ENCODE data around the gene CLDN18. TPM values are rescaled to one million over a fixed set of nuclear protein-coding genes. Genes with fewer than 3 reads are reported as not detected.

CLDN18 gene
- total RNA-seq, 2 donors from 2014 or later, result not detected

GRCh38 chr3:138059261-138059660 lies 49.3 kb downstream of the CLDN18 start:
- H3K4me1 Mint-ChIP-seq, result no peaks in the 10 kb centered on the region
- no peak overlapping the region for H3K4me3 Mint-ChIP-seq
- no peak for DNase-seq
- no peak for ATAC-seq
- H3K9me3 ChIP-seq (ENCODE audit: control insufficient read depth, low read length, poor library complexity, severe bottlenecking), result no peaks in the 10 kb centered on the region
- H3K27ac Mint-ChIP-seq, result no peak overlapping the region
- H3K27me3 Mint-ChIP-seq, result peaks cover 18% of the 10 kb centered on the region
- H3K36me3 Mint-ChIP-seq (ENCODE audit: low read depth), result no peaks in the 10 kb centered on the region

- ATAC-seq (no peak), DNase-seq (no peak)
- Mint-ChIP-seq H3K36me3 (ENCODE audit: low read depth) (no peaks in the 10 kb centered on the region), H3K4me3 (no peak overlapping the region), H3K27ac (no peak overlapping the region), H3K27me3 (peaks cover 9% of the 10 kb centered on the region), H3K4me1 (no peaks in the 10 kb centered on the region)
- no peaks in the 10 kb centered on the region for H3K9me3 ChIP-seq (ENCODE audit: control insufficient read depth, low read length, poor library complexity, severe bottlenecking)
Observed at GRCh38 chr3:138060792-138061191, 50.8 kb downstream of the CLDN18 start.

- ATAC-seq (no peak), DNase-seq (no peak)
- Mint-ChIP-seq H3K27ac (no peak overlapping the region), H3K36me3 (ENCODE audit: low read depth) (no peaks in the 10 kb centered on the region), H3K4me1 (no peaks in the 10 kb centered on the region), H3K27me3 (peaks cover 10% of the 10 kb centered on the region), H3K4me3 (no peak overlapping the region)
- no peaks in the 10 kb centered on the region for H3K9me3 ChIP-seq (ENCODE audit: control insufficient read depth, low read length, poor library complexity, severe bottlenecking)
Observed at GRCh38 chr3:138062037-138062436, 52.1 kb downstream of the CLDN18 start.

- ATAC-seq (no peak), DNase-seq (no peak)
- no peaks in the 10 kb centered on the region for H3K4me1 Mint-ChIP-seq
- H3K36me3 Mint-ChIP-seq (ENCODE audit: low read depth), result no peaks in the 10 kb centered on the region
- H3K9me3 ChIP-seq (ENCODE audit: control insufficient read depth, low read length, poor library complexity, severe bottlenecking), result no peaks in the 10 kb centered on the region
- H3K4me3 Mint-ChIP-seq, result no peak overlapping the region
- H3K27ac Mint-ChIP-seq, result no peak overlapping the region
- H3K27me3 Mint-ChIP-seq, result peaks cover 10% of the 10 kb centered on the region
Observed at GRCh38 chr3:138062626-138063025, 52.7 kb downstream of the CLDN18 start.

DNA sequence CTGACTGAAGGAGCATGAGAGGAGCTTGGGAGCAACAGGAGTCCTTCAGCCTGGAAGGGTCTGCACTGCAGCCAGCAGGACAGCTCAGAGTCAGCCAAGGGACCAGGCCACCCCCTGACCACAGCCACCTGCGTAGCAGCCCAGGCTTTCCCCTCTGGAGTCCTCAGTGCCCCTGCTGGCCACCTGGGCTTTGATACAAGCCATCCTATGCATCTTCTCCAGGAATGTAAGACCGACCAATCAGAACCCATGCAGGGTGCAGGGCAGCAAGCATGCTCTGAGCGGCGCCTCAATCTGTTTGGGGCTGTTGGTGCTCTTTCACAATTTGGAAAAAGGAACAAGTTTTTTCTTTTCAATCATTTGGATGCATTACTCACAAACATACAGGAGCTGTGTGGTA lies 53.5 kb downstream of the CLDN18 start:
- Mint-ChIP-seq H3K27ac (no peak overlapping the region), H3K27me3 (peaks cover 11% of the 10 kb centered on the region), H3K4me3 (no peak overlapping the region), H3K4me1 (no peaks in the 10 kb centered on the region), H3K36me3 (ENCODE audit: low read depth) (no peaks in the 10 kb centered on the region)
- no peak for ATAC-seq
- DNase-seq, result no peak
- H3K9me3 ChIP-seq (ENCODE audit: control insufficient read depth, low read length, poor library complexity, severe bottlenecking), result no peaks in the 10 kb centered on the region

DNA sequence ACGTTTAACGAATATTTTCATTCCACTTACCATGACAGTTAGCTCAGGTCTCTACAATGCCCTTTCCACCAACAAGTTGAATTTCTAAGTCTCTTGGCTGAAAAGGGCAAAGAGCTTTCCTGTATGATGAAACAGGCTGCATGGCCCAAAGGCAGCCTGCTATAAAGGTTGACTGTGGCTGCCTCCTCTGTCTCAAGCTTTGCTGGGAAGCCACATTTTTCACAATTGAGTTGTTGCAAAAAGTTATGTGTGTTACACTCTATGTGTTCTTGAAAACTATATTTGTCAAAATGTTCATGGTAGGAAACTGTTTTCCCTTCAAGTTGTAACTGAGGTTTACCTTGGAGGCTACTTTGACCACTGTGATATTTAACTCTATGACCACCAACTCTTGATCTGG lies 56.0 kb downstream of the CLDN18 start:
- Mint-ChIP-seq H3K27ac (no peak overlapping the region), H3K27me3 (peaks cover 28% of the 10 kb centered on the region), H3K4me3 (no peak overlapping the region), H3K36me3 (ENCODE audit: low read depth) (no peaks in the 10 kb centered on the region), H3K4me1 (no peaks in the 10 kb centered on the region)
- H3K9me3 ChIP-seq (ENCODE audit: control insufficient read depth, low read length, poor library complexity, severe bottlenecking), result no peaks in the 10 kb centered on the region
- ATAC-seq (no peak), DNase-seq (no peak)

GRCh38 chr3:138066383-138066782 lies 56.4 kb downstream of the CLDN18 start:
- ATAC-seq (no peak), DNase-seq (no peak)
- Mint-ChIP-seq H3K36me3 (ENCODE audit: low read depth) (no peaks in the 10 kb centered on the region), H3K27me3 (peaks cover 32% of the 10 kb centered on the region), H3K4me1 (no peaks in the 10 kb centered on the region), H3K4me3 (no peak overlapping the region), H3K27ac (no peak overlapping the region)
- no peaks in the 10 kb centered on the region for H3K9me3 ChIP-seq (ENCODE audit: control insufficient read depth, low read length, poor library complexity, severe bottlenecking)

- H3K4me3 Mint-ChIP-seq, result no peak overlapping the region
- ATAC-seq (no peak), DNase-seq (no peak)
- H3K4me1 Mint-ChIP-seq, result no peaks in the 10 kb centered on the region
- no peaks in the 10 kb centered on the region for H3K36me3 Mint-ChIP-seq (ENCODE audit: low read depth)
- H3K9me3 ChIP-seq (ENCODE audit: control insufficient read depth, low read length, poor library complexity, severe bottlenecking), result no peaks in the 10 kb centered on the region
- peaks cover 37% of the 10 kb centered on the region for H3K27me3 Mint-ChIP-seq
- no peak overlapping the region for H3K27ac Mint-ChIP-seq
Observed at GRCh38 chr3:138066972-138067371, 57.0 kb downstream of the CLDN18 start.

DNA sequence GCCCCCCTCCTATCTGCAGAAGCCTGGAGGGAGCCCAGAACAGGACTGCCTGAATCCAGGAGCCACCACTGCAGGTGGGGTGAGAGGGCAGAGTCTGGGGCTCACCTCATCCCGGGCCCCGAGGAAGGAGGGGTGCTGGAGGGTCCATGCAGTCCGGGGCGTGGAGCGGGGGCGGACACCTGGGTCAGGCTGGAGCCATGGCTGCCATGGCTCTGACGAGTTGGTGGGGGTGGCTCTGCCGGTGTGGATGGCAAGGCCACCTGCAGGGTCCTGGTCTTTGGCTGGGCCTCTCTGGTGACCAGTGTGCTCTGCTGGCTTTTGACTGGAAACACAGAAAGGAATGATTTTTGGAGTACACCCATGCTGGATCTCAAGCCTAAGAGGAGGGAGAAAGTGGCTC lies 58.1 kb downstream of the CLDN18 start:
- H3K4me1 Mint-ChIP-seq, result no peaks in the 10 kb centered on the region
- no peak overlapping the region for H3K4me3 Mint-ChIP-seq
- H3K27me3 Mint-ChIP-seq, result peaks cover 37% of the 10 kb centered on the region
- H3K9me3 ChIP-seq (ENCODE audit: control insufficient read depth, low read length, poor library complexity, severe bottlenecking), result no peaks in the 10 kb centered on the region
- no peaks in the 10 kb centered on the region for H3K36me3 Mint-ChIP-seq (ENCODE audit: low read depth)
- DNase-seq, result no peak
- no peak overlapping the region for H3K27ac Mint-ChIP-seq
- no peak for ATAC-seq

- H3K9me3 ChIP-seq (ENCODE audit: control insufficient read depth, low read length, poor library complexity, severe bottlenecking), result no peaks in the 10 kb centered on the region
- Mint-ChIP-seq H3K27ac (no peak overlapping the region), H3K36me3 (ENCODE audit: low read depth) (no peaks in the 10 kb centered on the region), H3K4me3 (no peak overlapping the region), H3K4me1 (no peaks in the 10 kb centered on the region), H3K27me3 (peaks cover 34% of the 10 kb centered on the region)
- peak; percentile 47 to 57 (median 48) for DNase-seq
- ATAC-seq, result peak; percentile 86
Observed at GRCh38 chr3:138068579-138069174, 58.7 kb downstream of the CLDN18 start.

DNA sequence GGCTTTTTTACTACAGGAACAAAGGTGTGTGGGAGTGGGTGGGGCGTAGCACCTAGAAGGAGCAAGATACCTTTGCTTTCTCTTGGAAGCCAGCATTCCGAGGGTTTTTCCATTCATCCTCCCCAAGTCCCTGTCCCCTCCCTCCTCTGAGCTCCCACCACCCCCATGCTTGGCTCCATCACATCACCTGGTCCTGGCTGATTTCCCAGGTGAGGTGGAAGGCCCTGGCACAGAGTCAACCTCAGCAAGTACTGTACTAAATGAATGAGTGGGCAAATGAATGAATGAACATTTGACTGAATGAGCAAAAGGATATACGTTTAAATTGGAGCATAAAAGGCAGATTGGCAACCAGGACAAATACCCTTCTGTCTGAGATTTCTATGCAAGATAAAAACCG lies 60.0 kb downstream of the CLDN18 start:
- no peak overlapping the region for H3K27ac Mint-ChIP-seq
- no peaks in the 10 kb centered on the region for H3K9me3 ChIP-seq (ENCODE audit: control insufficient read depth, low read length, poor library complexity, severe bottlenecking)
- H3K4me3 Mint-ChIP-seq, result no peak overlapping the region
- no peaks in the 10 kb centered on the region for H3K36me3 Mint-ChIP-seq (ENCODE audit: low read depth)
- H3K27me3 Mint-ChIP-seq, result peaks cover 37% of the 10 kb centered on the region
- no peak for DNase-seq
- H3K4me1 Mint-ChIP-seq, result no peaks in the 10 kb centered on the region
- no peak for ATAC-seq

- DNase-seq, result no peak
- H3K4me1 Mint-ChIP-seq, result no peaks in the 10 kb centered on the region
- H3K27ac Mint-ChIP-seq, result no peak overlapping the region
- no peak for ATAC-seq
- no peaks in the 10 kb centered on the region for H3K36me3 Mint-ChIP-seq (ENCODE audit: low read depth)
- H3K9me3 ChIP-seq (ENCODE audit: control insufficient read depth, low read length, poor library complexity, severe bottlenecking), result no peaks in the 10 kb centered on the region
- no peak overlapping the region for H3K4me3 Mint-ChIP-seq
- peaks cover 46% of the 10 kb centered on the region for H3K27me3 Mint-ChIP-seq
Observed at GRCh38 chr3:138072796-138073195, 62.8 kb downstream of the CLDN18 start.

GRCh38 chr3:138078096-138078495 lies 68.1 kb downstream of the CLDN18 start:
- H3K4me3 Mint-ChIP-seq, result no peak overlapping the region
- DNase-seq (no peak), ATAC-seq (no peak)
- peaks cover 59% of the 10 kb centered on the region for H3K27me3 Mint-ChIP-seq
- H3K4me1 Mint-ChIP-seq, result peaks cover 7% of the 10 kb centered on the region
- no peaks in the 10 kb centered on the region for H3K9me3 ChIP-seq (ENCODE audit: control insufficient read depth, low read length, poor library complexity, severe bottlenecking)
- no peak overlapping the region for H3K27ac Mint-ChIP-seq
- no peaks in the 10 kb centered on the region for H3K36me3 Mint-ChIP-seq (ENCODE audit: low read depth)

- Mint-ChIP-seq H3K4me1 (peaks cover 7% of the 10 kb centered on the region), H3K27me3 (peaks cover 68% of the 10 kb centered on the region), H3K36me3 (ENCODE audit: low read depth) (no peaks in the 10 kb centered on the region), H3K4me3 (no peak overlapping the region), H3K27ac (no peak overlapping the region)
- ATAC-seq (peak; percentile 51), DNase-seq (no peak)
- H3K9me3 ChIP-seq (ENCODE audit: control insufficient read depth, low read length, poor library complexity, severe bottlenecking), result no peaks in the 10 kb centered on the region
Observed at GRCh38 chr3:138078901-138079344, 69.0 kb downstream of the CLDN18 start.
